A673 (cell line): ENCODE data around the gene ARL5C. TPM values are rescaled to one million over a fixed set of nuclear protein-coding genes. Genes with fewer than 3 reads are reported as not detected.

Experiments used
- BruUV-seq: library from RNA; stranded (reverse); fragments of 400-500 nt; replicated peaks from 2 replicates; lab custom pipeline; 2021; lab: Mats Ljungman, UMichigan
- CTCF ChIA-PET: fragments of 300-600 bp; sonication (Branson Sonifier 250); formaldehyde crosslinking; loops from one replicate; lab custom pipeline; 2022; ENCODE audit warnings: antibody characterized with exemption; lab: Charles Lee
- POLR2A ChIA-PET: fragments of 300-600 bp; sonication (Branson Sonifier 250); formaldehyde crosslinking; loops from one replicate; lab custom pipeline; 2022; ENCODE audit warnings: antibody characterized with exemption; ENCODE audit not compliant: low non-redundant PET; lab: Charles Lee
- DNase-seq: peaks from one replicate; pipeline ENCODE4 v3.0.0-alpha.2; 2015; ENCODE audit warnings: low spot score
- H3K27ac ChIP-seq: fragments of 200-600 bp; sonication (generic); 2 replicates; pipeline ENCODE4 v1.5.1; 2016; ENCODE audit warnings: mixed run types, low read depth, mild to moderate bottlenecking, mixed read lengths, antibody characterized with exemption, low read length; ENCODE audit not compliant: poor library complexity, severe bottlenecking
- H3K27me3 ChIP-seq: fragments of 200-600 bp; sonication (generic); replicated peaks from 2 replicates; pipeline ENCODE4 v1.6.1; 2017; ENCODE audit warnings: mixed run types, low read depth, mild to moderate bottlenecking, mixed read lengths, antibody characterized with exemption, low read length; ENCODE audit not compliant: insufficient read depth, poor library complexity
- H3K36me3 ChIP-seq: fragments of 200-600 bp; sonication (generic); 2 replicates; pipeline ENCODE4 v1.6.1; 2016; ENCODE audit warnings: mixed run types, mild to moderate bottlenecking, mixed read lengths, antibody characterized with exemption, low read length; ENCODE audit not compliant: insufficient read depth, poor library complexity, severe bottlenecking
- H3K4me1 ChIP-seq: fragments of 200-600 bp; sonication (generic); 2 replicates; pipeline ENCODE4 v1.6.1; 2017; ENCODE audit warnings: mixed run types, mild to moderate bottlenecking, mixed read lengths, antibody characterized with exemption, low read length; ENCODE audit not compliant: insufficient read depth, poor library complexity, severe bottlenecking
- H3K4me3 ChIP-seq: fragments of 200-600 bp; sonication (generic); 2 replicates; pipeline ENCODE4 v1.5.1; 2016; ENCODE audit warnings: low read depth, mixed run types, mild to moderate bottlenecking, mixed read lengths, low read length; ENCODE audit not compliant: poor library complexity, severe bottlenecking
- H3K9me3 ChIP-seq: fragments of 200-600 bp; sonication (generic); 2 replicates; pipeline ENCODE4 v1.6.1; 2016; ENCODE audit warnings: mixed run types, low read depth, mild to moderate bottlenecking, mixed read lengths, antibody characterized with exemption, low read length; ENCODE audit not compliant: poor library complexity, severe bottlenecking
- EZH2 ChIP-seq: fragments of 200-600 bp; sonication (generic); IDR thresholded peaks from 2 replicates; pipeline ENCODE4 v1.6.1; 2017; ENCODE audit warnings: borderline replicate concordance, low read depth, mild to moderate bottlenecking, mixed read lengths, antibody characterized with exemption, low read length; ENCODE audit not compliant: poor library complexity, severe bottlenecking
- intact Hi-C: fragments of 100-400 bp; cut with micrococcal nuclease; formaldehyde crosslinking; loops from one replicate; pipeline ENCODE4 v1.10.0; 2022; ENCODE audit not compliant: unreplicated experiment
- total RNA-seq: library from RNA; stranded (reverse); gene quantifications from 2 replicates; pipeline ENCODE4 v1.2.3, GENCODE V29; 2021
- TF ChIP-seq, protein P1 (sequence below): fragments of 300-800, 200-600 bp; sonication (generic); conservative IDR thresholded peaks from 2 replicates; pipeline ENCODE4 v1.5.1; 2017; ENCODE audit warnings: low read depth, mild to moderate bottlenecking, antibody characterized with exemption, low read length, moderate library complexity, mixed read lengths

ARL5C gene
- total RNA-seq, 1 experiment from 2014 or later: not detected

DNA sequence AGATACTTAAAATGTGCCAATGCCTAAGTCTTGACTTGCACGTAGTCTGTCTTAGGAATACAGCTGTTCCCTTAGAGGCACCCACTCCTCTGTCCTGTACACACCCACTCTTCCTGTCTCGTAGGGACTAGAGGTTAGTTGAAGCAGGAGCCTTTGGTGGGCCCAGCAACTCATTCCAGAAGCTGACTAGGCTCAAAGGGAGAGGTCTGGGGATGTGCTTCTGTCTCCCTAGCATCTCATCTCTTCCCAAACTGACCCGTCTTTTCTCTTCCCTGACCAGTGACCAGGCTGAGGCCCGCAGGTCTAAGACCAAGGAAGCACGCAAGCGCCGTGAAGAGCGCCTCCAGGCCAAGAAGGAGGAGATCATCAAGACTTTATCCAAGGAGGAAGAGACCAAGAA, 38.3 kb upstream of the ARL5C start:
- no peak for DNase-seq
- Histone ChIP-seq H3K27ac (no peak overlapping the region), H3K4me3 (no peak overlapping the region), H3K9me3 (no peaks in the 10 kb centered on the region), H3K36me3 (peaks cover 33% of the 10 kb centered on the region), H3K4me1 (peaks cover 32% of the 10 kb centered on the region), H3K27me3 (no peaks in the 10 kb centered on the region)
- no peak for TF ChIP-seq EZH2
- TF ChIP-seq, protein P1, sequence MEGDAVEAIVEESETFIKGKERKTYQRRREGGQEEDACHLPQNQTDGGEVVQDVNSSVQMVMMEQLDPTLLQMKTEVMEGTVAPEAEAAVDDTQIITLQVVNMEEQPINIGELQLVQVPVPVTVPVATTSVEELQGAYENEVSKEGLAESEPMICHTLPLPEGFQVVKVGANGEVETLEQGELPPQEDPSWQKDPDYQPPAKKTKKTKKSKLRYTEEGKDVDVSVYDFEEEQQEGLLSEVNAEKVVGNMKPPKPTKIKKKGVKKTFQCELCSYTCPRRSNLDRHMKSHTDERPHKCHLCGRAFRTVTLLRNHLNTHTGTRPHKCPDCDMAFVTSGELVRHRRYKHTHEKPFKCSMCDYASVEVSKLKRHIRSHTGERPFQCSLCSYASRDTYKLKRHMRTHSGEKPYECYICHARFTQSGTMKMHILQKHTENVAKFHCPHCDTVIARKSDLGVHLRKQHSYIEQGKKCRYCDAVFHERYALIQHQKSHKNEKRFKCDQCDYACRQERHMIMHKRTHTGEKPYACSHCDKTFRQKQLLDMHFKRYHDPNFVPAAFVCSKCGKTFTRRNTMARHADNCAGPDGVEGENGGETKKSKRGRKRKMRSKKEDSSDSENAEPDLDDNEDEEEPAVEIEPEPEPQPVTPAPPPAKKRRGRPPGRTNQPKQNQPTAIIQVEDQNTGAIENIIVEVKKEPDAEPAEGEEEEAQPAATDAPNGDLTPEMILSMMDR: no peak
- no TSS peak for BruUV-seq
- intact Hi-C loops: no loop called here
- CTCF ChIA-PET: no interaction called here
- POLR2A ChIA-PET: interaction anchor here (0.8 kb wide), 1 partner anchor 422 kb away, joined by 3 read pairs; no protein-coding TSS in a partner anchor

DNA sequence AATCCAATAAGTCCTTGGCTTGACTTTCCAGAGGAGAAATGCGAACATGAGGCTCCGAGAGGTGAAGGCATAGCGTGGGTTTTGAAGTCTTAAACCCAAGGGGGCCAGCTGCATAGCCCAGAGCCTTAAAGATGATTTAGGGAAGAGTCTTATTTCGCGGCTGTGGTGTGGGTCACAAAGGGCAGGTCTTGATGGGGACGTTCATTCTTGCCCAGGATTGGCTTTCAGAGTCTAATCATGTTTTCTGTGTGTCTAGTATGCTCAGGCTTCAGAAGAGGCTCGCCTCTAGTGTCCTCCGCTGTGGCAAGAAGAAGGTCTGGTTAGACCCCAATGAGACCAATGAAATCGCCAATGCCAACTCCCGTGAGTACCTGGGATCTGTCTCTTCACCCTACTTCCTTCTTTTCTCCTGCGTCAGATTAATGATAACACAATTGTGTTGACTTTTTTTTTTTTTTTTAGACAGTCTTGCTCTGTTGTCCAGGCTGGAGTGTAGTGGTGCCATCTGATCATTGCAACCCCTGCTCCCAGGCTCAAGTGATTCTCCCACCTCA, 35.1 kb upstream of the ARL5C start:
- Histone ChIP-seq H3K4me1 (peaks cover 23% of the 10 kb centered on the region), H3K9me3 (no peaks in the 10 kb centered on the region), H3K36me3 (peaks cover 33% of the 10 kb centered on the region), H3K27me3 (no peaks in the 10 kb centered on the region), H3K4me3 (peak overlapping the region; percentile 88), H3K27ac (peak overlapping the region; percentile 99)
- DNase-seq: no peak
- TF ChIP-seq, protein P1: no peak
- TF ChIP-seq EZH2: no peak
- no TSS peak for BruUV-seq
- CTCF ChIA-PET: no interaction called here
- intact Hi-C loops: no loop called here
- POLR2A ChIA-PET: no interaction called here

DNA sequence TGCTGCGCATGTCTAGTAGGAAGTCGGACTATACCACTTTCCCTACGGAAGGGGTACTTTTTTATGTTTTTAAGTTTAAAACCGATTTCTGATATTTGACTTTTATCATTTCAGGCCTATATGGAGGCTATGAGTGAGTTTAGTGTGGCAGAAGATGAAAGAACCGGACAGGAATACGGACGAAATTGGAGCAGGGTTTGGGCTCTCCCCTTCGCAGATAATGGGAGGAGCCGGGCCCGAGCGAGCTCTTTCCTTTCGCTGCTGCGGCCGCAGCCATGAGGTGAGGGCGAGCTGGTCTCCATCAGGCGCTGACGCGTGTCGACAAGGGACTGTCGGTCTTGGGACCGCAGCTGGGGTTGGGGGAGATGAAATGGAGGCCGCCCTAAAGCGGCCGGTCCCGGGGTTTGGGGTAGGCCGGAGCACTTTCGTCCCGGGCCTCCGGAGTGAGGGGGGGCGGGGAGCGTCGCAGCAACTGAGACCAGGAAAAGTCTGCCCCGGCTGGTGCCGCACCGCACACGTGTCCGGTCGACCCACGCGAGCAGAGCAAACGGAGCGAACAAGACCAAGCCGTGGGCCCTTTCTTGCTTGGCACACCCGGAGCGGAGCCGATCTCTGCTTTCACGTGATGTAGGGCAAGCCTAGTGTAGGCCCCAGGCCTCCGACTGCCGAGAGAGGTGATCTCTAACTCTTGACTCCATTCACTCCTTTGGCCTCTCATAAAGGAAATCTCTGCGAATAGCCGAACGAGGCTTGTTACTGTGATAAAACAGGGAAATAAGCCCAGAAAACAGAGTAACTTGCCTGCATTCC, 34.3 kb upstream of the ARL5C start, which contains the start of gene RPL19:
Gene RPL19 (plus strand): TSS at position 214 of the 810 bp plus-strand sequence. CDS start 62 bp downstream, at position 276.
- POLR2A ChIA-PET: interaction anchor here (0.5 to 0.9 kb wide), 8 partner anchors 9 to 401 kb away, joined by 3 to 20 read pairs (median 6); partner anchors contain the start of gene PIP4K2B
- TF ChIP-seq, protein P1: no peak
- TF ChIP-seq EZH2: no peak
- intact Hi-C loops: no loop called here
- H3K27me3 ChIP-seq: no peaks in the 10 kb centered on the region
- CTCF ChIA-PET: interaction anchor here (0.9 to 1.2 kb wide), 4 partner anchors 35 to 48 kb away, joined by 3 to 5 read pairs (median 3); no protein-coding TSS in a partner anchor
- peak within 1 kb of the TSS; percentile 99 for H3K27ac ChIP-seq
- peak within 1 kb of the TSS; percentile 88 for H3K4me3 ChIP-seq
- no peaks in the 10 kb centered on the region for H3K9me3 ChIP-seq
- no TSS peak for BruUV-seq
- peaks cover 33% of the 10 kb centered on the region for H3K36me3 ChIP-seq
- H3K4me1 ChIP-seq: peaks cover 30% of the 10 kb centered on the region
- no peak for DNase-seq
